Measurements from ENCODE around the gene KLHL29. TPM values are rescaled to one million over a fixed set of nuclear protein-coding genes. Genes with fewer than 3 reads are reported as not detected.

KLHL29 gene
- total RNA-seq, 1 experiment from 2014 or later: 2.4 TPM

DNA sequence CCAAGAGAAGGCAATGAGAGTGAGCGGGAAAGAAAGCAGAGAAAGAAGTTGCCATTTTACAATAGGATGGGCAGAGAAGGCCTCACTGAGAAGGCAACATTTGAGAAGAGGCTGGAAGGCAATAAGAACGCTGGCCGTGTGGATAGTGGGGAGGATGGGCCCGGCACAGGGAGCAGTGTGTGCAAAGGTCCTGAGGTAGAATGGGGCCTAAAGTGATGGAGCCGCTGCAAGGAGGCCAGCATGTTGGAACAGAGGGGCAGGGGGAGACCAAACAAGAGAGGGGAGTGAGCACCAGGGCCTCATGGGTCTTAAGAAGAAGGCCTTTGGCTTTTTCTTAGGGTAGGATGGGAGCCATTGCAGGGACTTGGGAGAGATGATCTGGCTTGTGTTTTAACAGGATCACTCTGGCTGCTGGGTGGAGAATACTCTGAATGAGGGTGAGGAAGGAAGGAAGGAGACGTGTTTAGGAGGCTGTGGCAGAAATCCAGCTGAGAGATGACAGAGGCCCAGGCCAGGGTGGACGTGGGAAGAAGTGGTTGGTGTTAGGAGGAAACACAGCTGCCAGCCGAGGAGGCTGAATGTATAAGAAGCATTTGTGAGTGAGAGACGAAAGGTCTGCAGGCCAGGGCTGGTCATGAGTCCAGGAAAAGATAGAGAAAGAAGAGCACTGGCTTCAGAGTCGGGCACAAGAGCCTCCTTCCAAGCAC, 159.8 kb downstream of the KLHL29 start:
- Mint-ChIP-seq H3K36me3 (ENCODE audit: insufficient read depth in 1 of 3, low read depth in 3 of 3) (no peaks in the 10 kb centered on the region; a peak in 1 of 7 replicates), H3K4me1 (peaks cover 8 to 11% of the 10 kb centered on the region in 2 experiments), H3K27me3 (ENCODE audit: low read depth) (no peaks in the 10 kb centered on the region), H3K4me3 (no peak overlapping the region), H3K27ac (peak overlapping the region in 1 of 3 experiments; percentile 25; a peak in 1 of 7 replicates), H3K9me3 (no peaks in the 10 kb centered on the region)
- no peak overlapping the region for H3K4me2 ChIP-seq (ENCODE audit: insufficient read depth, insufficient read length, low read length)
- no peaks in the 10 kb centered on the region for H3K27me3 ChIP-seq (ENCODE audit: insufficient read depth, low read length)
- no peaks in the 10 kb centered on the region for H3K9me3 ChIP-seq (ENCODE audit: control insufficient read depth, low read depth, low read length)
- H2BK120ac ChIP-seq (ENCODE audit: low read depth, low read length, poor library complexity, severe bottlenecking): no peak overlapping the region
- no peak overlapping the region for H3K4ac ChIP-seq (ENCODE audit: low read depth, low read length)
- no peak overlapping the region for H4K5ac ChIP-seq (ENCODE audit: insufficient read length, low read depth, low read length)
- WGBS (ENCODE audit: extremely low coverage, insufficient read length, low lambda C conversion rate): no CpG with 5 or more reads among the region's 10 CpGs
- no peak overlapping the region for H3K14ac ChIP-seq (ENCODE audit: insufficient read depth, low read length)
- H3K18ac ChIP-seq (ENCODE audit: insufficient read length, low read depth, low read length): no peak overlapping the region
- H2BK20ac ChIP-seq (ENCODE audit: low read depth, low read length, poor library complexity, severe bottlenecking): no peak overlapping the region
- DNase-seq: no peak
- H4K91ac ChIP-seq (ENCODE audit: insufficient read length, low read depth, low read length): no peak overlapping the region
- no peaks in the 10 kb centered on the region for H4K20me1 ChIP-seq (ENCODE audit: control insufficient read depth, insufficient read depth, insufficient read length)
- TF ChIP-seq, protein P1, sequence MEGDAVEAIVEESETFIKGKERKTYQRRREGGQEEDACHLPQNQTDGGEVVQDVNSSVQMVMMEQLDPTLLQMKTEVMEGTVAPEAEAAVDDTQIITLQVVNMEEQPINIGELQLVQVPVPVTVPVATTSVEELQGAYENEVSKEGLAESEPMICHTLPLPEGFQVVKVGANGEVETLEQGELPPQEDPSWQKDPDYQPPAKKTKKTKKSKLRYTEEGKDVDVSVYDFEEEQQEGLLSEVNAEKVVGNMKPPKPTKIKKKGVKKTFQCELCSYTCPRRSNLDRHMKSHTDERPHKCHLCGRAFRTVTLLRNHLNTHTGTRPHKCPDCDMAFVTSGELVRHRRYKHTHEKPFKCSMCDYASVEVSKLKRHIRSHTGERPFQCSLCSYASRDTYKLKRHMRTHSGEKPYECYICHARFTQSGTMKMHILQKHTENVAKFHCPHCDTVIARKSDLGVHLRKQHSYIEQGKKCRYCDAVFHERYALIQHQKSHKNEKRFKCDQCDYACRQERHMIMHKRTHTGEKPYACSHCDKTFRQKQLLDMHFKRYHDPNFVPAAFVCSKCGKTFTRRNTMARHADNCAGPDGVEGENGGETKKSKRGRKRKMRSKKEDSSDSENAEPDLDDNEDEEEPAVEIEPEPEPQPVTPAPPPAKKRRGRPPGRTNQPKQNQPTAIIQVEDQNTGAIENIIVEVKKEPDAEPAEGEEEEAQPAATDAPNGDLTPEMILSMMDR (conservative IDR thresholded peaks at IDR 0.05): no peak
- H3K9ac ChIP-seq (ENCODE audit: extremely low read depth, insufficient read length, low read length): no peak overlapping the region
- H2AK5ac ChIP-seq (ENCODE audit: insufficient read length, low read length): no peak overlapping the region
- no peak overlapping the region for H2AFZ ChIP-seq (ENCODE audit: low read length)
- H3K79me1 ChIP-seq (ENCODE audit: insufficient read depth, low read depth, low read length, poor library complexity, severe bottlenecking): no peaks in the 10 kb centered on the region
- no peak overlapping the region for H2BK12ac ChIP-seq (ENCODE audit: insufficient read length, low read depth, low read length)
- H3K27ac ChIP-seq (ENCODE audit: insufficient read length, low read depth, low read length): no peak overlapping the region
- no peak overlapping the region for H2BK15ac ChIP-seq (ENCODE audit: low read depth, low read length)
- no peaks in the 10 kb centered on the region for H3K23me2 ChIP-seq (ENCODE audit: insufficient read length, low read depth, low read length, poor library complexity, severe bottlenecking)
- no peak overlapping the region for H3K23ac ChIP-seq (ENCODE audit: insufficient read length, low read depth, low read length)
- no peaks in the 10 kb centered on the region for H3K4me1 ChIP-seq (ENCODE audit: insufficient read depth, low read length)
- H3T11ph ChIP-seq (ENCODE audit: low read length): no peak overlapping the region
- no peak overlapping the region for H4K8ac ChIP-seq (replicated peaks; ENCODE audit: insufficient read length, low read depth, low read length)
- H3K56ac ChIP-seq (ENCODE audit: insufficient read length, low read depth, low read length): no peak overlapping the region
- H2BK5ac ChIP-seq (ENCODE audit: insufficient read length, low read length): no peak overlapping the region
- H3K79me2 ChIP-seq (ENCODE audit: insufficient read depth, low read length): no peaks in the 10 kb centered on the region
